GM23338 (cell line): Measurements from ENCODE around the gene PPP1R3A. TPM values are rescaled to one million over a fixed set of nuclear protein-coding genes. Genes with fewer than 3 reads are reported as not detected.

Experiments used
- ATAC-seq: fragments of 200-7000 bp; cut with Tn5 transposase; 3 replicates; pipeline ENCODE4 v1.9.1; 2020
- DNase-seq: peaks from one replicate; pipeline ENCODE4 v3.0.0-alpha.2; 2015; ENCODE audit warnings: low spot score
- H2AFZ ChIP-seq: fragments of 200-600 bp; sonication (generic); 2 replicates; pipeline ENCODE4 v1.8.0; 2016; ENCODE audit warnings: antibody characterized with exemption, mild to moderate bottlenecking, moderate library complexity
- H3F3A ChIP-seq: fragments of 200-600 bp; sonication (generic); replicated peaks from 2 replicates; pipeline ENCODE4 v1.8.0; 2017; ENCODE audit warnings: antibody characterized with exemption, mixed run types, low read depth
- H3K27ac ChIP-seq: fragments of 200-600 bp; sonication (generic); 2 replicates; pipeline ENCODE4 v1.6.1; 2016; ENCODE audit warnings: low read depth
- H3K27me3 ChIP-seq: fragments of 200-600 bp; sonication (generic); 2 replicates; pipeline ENCODE4 v1.8.0; 2016; ENCODE audit warnings: mild to moderate bottlenecking, mixed run types, moderate library complexity; ENCODE audit not compliant: insufficient read depth
- H3K36me3 ChIP-seq: fragments of 200-600 bp; sonication (generic); 2 replicates; pipeline ENCODE4 v1.8.0; 2016; ENCODE audit warnings: mild to moderate bottlenecking; ENCODE audit not compliant: insufficient read depth
- H3K4me1 ChIP-seq: fragments of 200-600 bp; sonication (generic); 2 replicates; pipeline ENCODE4 v1.8.0; 2016; ENCODE audit warnings: mild to moderate bottlenecking, moderate library complexity; ENCODE audit not compliant: insufficient read depth
- H3K4me2 ChIP-seq: fragments of 200-600 bp; sonication (generic); 2 replicates; pipeline ENCODE4 v1.7.1; 2017; ENCODE audit warnings: mixed run types
- H3K4me3 ChIP-seq: fragments of 200-600 bp; sonication (generic); 2 replicates; pipeline ENCODE4 v1.6.1; 2016; ENCODE audit warnings: mixed run types
- H3K79me2 ChIP-seq: fragments of 200-600 bp; sonication (generic); replicated peaks from 2 replicates; pipeline ENCODE4 v1.8.0; 2017; ENCODE audit warnings: mild to moderate bottlenecking; ENCODE audit not compliant: insufficient read depth
- H3K9me2 ChIP-seq: fragments of 200-600 bp; sonication (generic); 2 replicates; pipeline ENCODE4 v1.8.0; 2017; ENCODE audit not compliant: insufficient read depth
- H4K20me1 ChIP-seq: fragments of 200-600 bp; sonication (generic); replicated peaks from 2 replicates; pipeline ENCODE4 v1.8.0; 2017; ENCODE audit warnings: mild to moderate bottlenecking; ENCODE audit not compliant: insufficient read depth
- H3K27ac Mint-ChIP-seq: 2 replicates; pipeline ENCODE4 v1.8.0; 2020; ENCODE audit warnings: inconsistent platforms, mild to moderate bottlenecking, moderate library complexity, mixed read lengths
- H3K27me3 Mint-ChIP-seq: 3 replicates; pipeline ENCODE4 v1.8.0; 2022; ENCODE audit warnings: low read depth, mild to moderate bottlenecking, moderate library complexity, mixed read lengths, inconsistent platforms; ENCODE audit not compliant: insufficient read depth, poor library complexity
- H3K36me3 Mint-ChIP-seq: 3 replicates; pipeline ENCODE4 v1.8.0; 2021; ENCODE audit warnings: low read depth, mild to moderate bottlenecking, inconsistent platforms, moderate library complexity, mixed read lengths
- H3K4me1 Mint-ChIP-seq: 3 replicates; pipeline ENCODE4 v1.8.0; 2020; ENCODE audit warnings: mild to moderate bottlenecking, inconsistent platforms, mixed read lengths
- H3K4me3 Mint-ChIP-seq: 3 replicates; pipeline ENCODE4 v1.8.0; 2021; ENCODE audit warnings: moderate library complexity, mild to moderate bottlenecking, inconsistent platforms, mixed read lengths
- H3K9me3 Mint-ChIP-seq: 3 replicates; pipeline ENCODE4 v1.8.0; 2020; ENCODE audit warnings: moderate library complexity, mild to moderate bottlenecking, inconsistent platforms, mixed read lengths
- CREB1 ChIP-seq: fragments of 250-450 bp; sonication (Bioruptor Pico); IDR thresholded peaks from 2 replicates; pipeline ENCODE4 v1.5.0; 2020; ENCODE audit warnings: low read depth, mild to moderate bottlenecking, moderate library complexity
- CTCF ChIP-seq, 2 experiments: fragments of 200-600 bp in 1 of 2; sonication (generic) in 1 of 2; conservative IDR thresholded peaks; 2 replicates each; pipeline versions ENCODE4 v1.5.1 to v1.6.1; 2016 to 2017; ENCODE audit warnings: antibody characterized with exemption in 2 of 2, low read depth in 2 of 2, mild to moderate bottlenecking in 2 of 2, moderate library complexity in 1 of 2
- EZH2 ChIP-seq: fragments of 200-600 bp; sonication (generic); IDR thresholded peaks from one replicate; pipeline ENCODE4 v1.8.0; 2017; ENCODE audit warnings: antibody characterized with exemption, mild to moderate bottlenecking, low read depth; ENCODE audit not compliant: unreplicated experiment
- EZH2phosphoT487 ChIP-seq: fragments of 200-600 bp; sonication (generic); IDR thresholded peaks from one replicate; pipeline ENCODE4 v1.8.1; 2018; ENCODE audit warnings: antibody characterized with exemption; ENCODE audit not compliant: unreplicated experiment
- JUNB ChIP-seq: IDR thresholded peaks from one replicate; pipeline ENCODE4 v1.6.1; 2016; ENCODE audit warnings: antibody characterized with exemption; ENCODE audit not compliant: unreplicated experiment
- NANOG ChIP-seq: IDR thresholded peaks from 2 replicates; pipeline ENCODE4 v1.6.1; 2016; ENCODE audit warnings: antibody characterized with exemption, borderline replicate concordance
- POLR2AphosphoS5 ChIP-seq: IDR thresholded peaks from 2 replicates; pipeline ENCODE4 v1.6.1; 2016; ENCODE audit warnings: antibody characterized with exemption, low read depth
- ZNF114 ChIP-seq: fragments of 250-450 bp; sonication (Bioruptor Pico); IDR thresholded peaks from 2 replicates; pipeline ENCODE4 v1.5.0; 2020; ENCODE audit warnings: mild to moderate bottlenecking, moderate library complexity
- ZNF331 ChIP-seq: fragments of 250-450 bp; sonication (Bioruptor Pico); IDR thresholded peaks from 2 replicates; pipeline ENCODE4 v1.5.0; 2020; ENCODE audit warnings: low read depth, mild to moderate bottlenecking, moderate library complexity
- polyA plus RNA-seq: library from polyadenylated mRNA; unstranded; fragments of >200 nt; fragmentation: Nextera tagmentation; extraction: Ambion mirVana; gene quantifications from 2 replicates; pipeline ENCODE4 v1.2.1, GENCODE V29; 2016
- total RNA-seq: library from RNA; depleted of rRNA; stranded (reverse); fragments of >200 nt; shearing (Covaris generic); gene quantifications from 2 replicates; pipeline ENCODE4 v1.2.3, GENCODE V29; 2014
- TF ChIP-seq, protein P1 (sequence below): IDR thresholded peaks from 2 replicates; pipeline ENCODE4 v1.6.1; 2016; ENCODE audit warnings: antibody characterized with exemption
- TF ChIP-seq, protein P2 (sequence below): IDR thresholded peaks from one replicate; pipeline ENCODE4 v1.6.1; 2018; ENCODE audit warnings: antibody characterized with exemption; ENCODE audit not compliant: unreplicated experiment

PPP1R3A gene
- total and polyA plus RNA-seq, 2 experiments from 2014 or later = 0.28 TPM; not detected in 1

- Histone ChIP-seq H3F3A (no peaks in the 10 kb centered on the region), H2AFZ (no peak overlapping the region), H3K4me2 (no peak overlapping the region), H3K4me3 (no peak overlapping the region), H4K20me1 (0 out of 2 replicates have a peak, but pooled peaks cover 3% of the 10 kb centered on the region), H3K27me3 (no peaks in the 10 kb centered on the region), H3K9me2 (no peaks in the 10 kb centered on the region), H3K36me3 (no peaks in the 10 kb centered on the region), H3K79me2 (no peaks in the 10 kb centered on the region), H3K27ac (no peak overlapping the region), H3K4me1 (no peaks in the 10 kb centered on the region)
- H3K36me3 Mint-ChIP-seq = no peaks in the 10 kb centered on the region
- no peak overlapping the region for H3K27ac Mint-ChIP-seq
- ATAC-seq = no peak
- TF ChIP-seq JUNB (no peak), EZH2 (no peak), CTCF (conservative IDR thresholded peaks at IDR 0.05; ENCODE audit: low read depth in 2 of 2) (no peak), ZNF331 (no peak), ZNF114 (CRISPR knock-in tag) (no peak), NANOG (no peak), EZH2phosphoT487 (no peak), POLR2AphosphoS5 (no peak)
- TF ChIP-seq, protein P1, sequence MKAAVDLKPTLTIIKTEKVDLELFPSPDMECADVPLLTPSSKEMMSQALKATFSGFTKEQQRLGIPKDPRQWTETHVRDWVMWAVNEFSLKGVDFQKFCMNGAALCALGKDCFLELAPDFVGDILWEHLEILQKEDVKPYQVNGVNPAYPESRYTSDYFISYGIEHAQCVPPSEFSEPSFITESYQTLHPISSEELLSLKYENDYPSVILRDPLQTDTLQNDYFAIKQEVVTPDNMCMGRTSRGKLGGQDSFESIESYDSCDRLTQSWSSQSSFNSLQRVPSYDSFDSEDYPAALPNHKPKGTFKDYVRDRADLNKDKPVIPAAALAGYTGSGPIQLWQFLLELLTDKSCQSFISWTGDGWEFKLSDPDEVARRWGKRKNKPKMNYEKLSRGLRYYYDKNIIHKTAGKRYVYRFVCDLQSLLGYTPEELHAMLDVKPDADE = no peak
- no peak for DNase-seq
- H3K9me3 Mint-ChIP-seq = no peaks in the 10 kb centered on the region
- no peak overlapping the region for H3K4me3 Mint-ChIP-seq
- H3K4me1 Mint-ChIP-seq = no peaks in the 10 kb centered on the region
- no peaks in the 10 kb centered on the region for H3K27me3 Mint-ChIP-seq
Observed at GRCh38 chr7:113907617-113908016, 11.2 kb downstream of the PPP1R3A start.

DNA sequence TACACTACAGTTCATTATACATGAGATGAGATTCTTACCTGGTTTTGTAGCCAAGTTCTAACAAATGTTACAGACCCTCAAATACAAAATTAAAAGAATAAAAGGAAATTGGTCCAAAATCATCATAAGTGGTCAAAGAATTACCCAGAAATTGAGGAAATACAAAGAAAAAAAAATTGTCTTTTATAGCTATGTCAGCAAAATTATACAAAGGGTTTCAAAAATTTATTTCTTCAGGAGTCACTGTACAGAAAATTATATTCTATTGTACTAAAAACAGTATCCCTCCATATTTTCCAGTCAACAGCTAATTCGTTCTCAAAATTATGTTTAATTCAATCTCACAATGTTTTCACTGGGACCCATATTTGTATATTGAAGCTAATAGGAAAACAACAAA is 14.3 kb downstream of the PPP1R3A start:
- H3K79me2 ChIP-seq = no peaks in the 10 kb centered on the region
- ATAC-seq (no peak), DNase-seq (no peak)
- no peaks in the 10 kb centered on the region for H3K4me1 ChIP-seq
- H3K36me3 Mint-ChIP-seq = no peaks in the 10 kb centered on the region
- no peaks in the 10 kb centered on the region for H3K9me3 Mint-ChIP-seq
- H3K27ac Mint-ChIP-seq = no peak overlapping the region
- H3K27me3 Mint-ChIP-seq = no peaks in the 10 kb centered on the region
- H3K9me2 ChIP-seq = no peaks in the 10 kb centered on the region
- H3K4me3 Mint-ChIP-seq = no peak overlapping the region
- H2AFZ ChIP-seq = no peak overlapping the region
- no peaks in the 10 kb centered on the region for H3K36me3 ChIP-seq
- H3K4me1 Mint-ChIP-seq = no peaks in the 10 kb centered on the region
- no peak overlapping the region for H3K4me2 ChIP-seq
- H3K27ac ChIP-seq = no peak overlapping the region
- no peaks in the 10 kb centered on the region for H3F3A ChIP-seq
- 0 out of 2 replicates have a peak, but pooled peaks cover 3% of the 10 kb centered on the region for H4K20me1 ChIP-seq
- H3K27me3 ChIP-seq = no peaks in the 10 kb centered on the region
- H3K4me3 ChIP-seq = no peak overlapping the region
- no peak for TF ChIP-seq ZNF331
- TF ChIP-seq JUNB = no peak
- no peak for TF ChIP-seq EZH2phosphoT487
- no peak for TF ChIP-seq CTCF (conservative IDR thresholded peaks at IDR 0.05; ENCODE audit: low read depth in 2 of 2)
- TF ChIP-seq CREB1 = no peak
- TF ChIP-seq, protein P2, sequence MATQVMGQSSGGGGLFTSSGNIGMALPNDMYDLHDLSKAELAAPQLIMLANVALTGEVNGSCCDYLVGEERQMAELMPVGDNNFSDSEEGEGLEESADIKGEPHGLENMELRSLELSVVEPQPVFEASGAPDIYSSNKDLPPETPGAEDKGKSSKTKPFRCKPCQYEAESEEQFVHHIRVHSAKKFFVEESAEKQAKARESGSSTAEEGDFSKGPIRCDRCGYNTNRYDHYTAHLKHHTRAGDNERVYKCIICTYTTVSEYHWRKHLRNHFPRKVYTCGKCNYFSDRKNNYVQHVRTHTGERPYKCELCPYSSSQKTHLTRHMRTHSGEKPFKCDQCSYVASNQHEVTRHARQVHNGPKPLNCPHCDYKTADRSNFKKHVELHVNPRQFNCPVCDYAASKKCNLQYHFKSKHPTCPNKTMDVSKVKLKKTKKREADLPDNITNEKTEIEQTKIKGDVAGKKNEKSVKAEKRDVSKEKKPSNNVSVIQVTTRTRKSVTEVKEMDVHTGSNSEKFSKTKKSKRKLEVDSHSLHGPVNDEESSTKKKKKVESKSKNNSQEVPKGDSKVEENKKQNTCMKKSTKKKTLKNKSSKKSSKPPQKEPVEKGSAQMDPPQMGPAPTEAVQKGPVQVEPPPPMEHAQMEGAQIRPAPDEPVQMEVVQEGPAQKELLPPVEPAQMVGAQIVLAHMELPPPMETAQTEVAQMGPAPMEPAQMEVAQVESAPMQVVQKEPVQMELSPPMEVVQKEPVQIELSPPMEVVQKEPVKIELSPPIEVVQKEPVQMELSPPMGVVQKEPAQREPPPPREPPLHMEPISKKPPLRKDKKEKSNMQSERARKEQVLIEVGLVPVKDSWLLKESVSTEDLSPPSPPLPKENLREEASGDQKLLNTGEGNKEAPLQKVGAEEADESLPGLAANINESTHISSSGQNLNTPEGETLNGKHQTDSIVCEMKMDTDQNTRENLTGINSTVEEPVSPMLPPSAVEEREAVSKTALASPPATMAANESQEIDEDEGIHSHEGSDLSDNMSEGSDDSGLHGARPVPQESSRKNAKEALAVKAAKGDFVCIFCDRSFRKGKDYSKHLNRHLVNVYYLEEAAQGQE = no peak
- TF ChIP-seq POLR2AphosphoS5 = no peak
